ENCODE results near the gene KICS2.
"Not testable (repeated sequence)": the region's sequence is repeated elsewhere in the genome, so short reads cannot be mapped to it uniquely, and the experiment has no call there.

The KICS2 gene

DNA sequence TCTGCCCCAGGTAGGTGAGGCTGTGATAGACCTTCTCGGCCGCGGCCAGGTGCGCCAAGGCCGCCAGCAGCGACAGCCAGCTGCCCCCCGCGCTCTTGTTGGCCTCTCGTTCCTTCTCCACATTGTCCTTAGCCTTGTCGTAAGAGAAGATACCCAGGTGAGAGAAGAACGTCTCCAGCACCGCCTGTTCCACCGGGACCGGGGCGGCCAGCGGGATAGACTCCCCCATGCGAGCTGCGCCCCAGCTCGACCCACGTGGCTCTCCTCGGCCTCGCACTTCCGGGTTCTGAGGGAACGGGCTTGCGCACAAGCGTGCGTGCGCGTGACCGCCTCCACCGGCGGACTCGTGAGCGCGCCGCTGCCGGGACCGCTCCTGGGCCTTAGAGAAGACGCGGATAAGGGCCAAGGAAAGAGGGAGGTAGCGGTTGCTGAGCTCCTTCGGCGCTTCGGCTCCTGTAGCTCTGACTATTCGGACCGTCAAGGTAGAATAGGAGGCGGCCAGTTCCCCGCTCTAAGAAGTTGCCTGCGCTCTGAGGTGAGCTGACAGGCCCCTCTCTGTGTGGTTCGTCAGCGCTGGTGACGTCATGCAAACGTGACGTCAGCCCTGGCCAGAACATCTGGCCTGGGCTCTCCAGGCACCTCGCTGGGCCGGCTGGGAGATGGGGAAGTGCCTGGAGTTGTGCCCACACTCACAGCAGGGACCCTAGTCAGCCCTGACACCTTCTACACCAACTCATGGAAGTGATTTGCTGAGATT is at the start of gene KICS2:
Gene KICS2, minus strand, starts transcription at position 288 of the 757 bp plus-strand sequence. Its CDS starts 59 bp downstream, at position 229.
- peak; percentile 83 to 87 for DNase-seq (ENCODE audit: low read depth in 2 of 2)

DNA sequence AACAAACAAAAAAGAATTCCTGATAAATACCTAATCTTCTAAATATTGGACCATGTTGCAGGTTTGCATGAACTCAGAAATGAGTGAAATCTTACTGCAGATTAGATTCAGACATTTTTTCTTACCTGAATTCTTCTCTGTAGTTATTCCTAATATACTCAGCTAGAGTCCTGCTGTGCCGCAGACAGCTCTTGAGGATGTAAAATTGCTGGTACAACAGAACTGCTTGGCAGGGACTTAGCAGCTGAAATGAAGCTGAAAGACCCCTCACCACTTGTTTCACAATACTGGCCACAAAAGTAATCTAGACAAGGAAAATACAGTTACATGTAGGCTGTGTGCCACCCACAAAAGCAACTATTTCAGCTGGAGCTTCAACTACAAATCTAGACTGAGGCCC is 48.3 kb upstream of the KICS2 start:
- no peak for DNase-seq (ENCODE audit: low read depth in 2 of 2)

DNA sequence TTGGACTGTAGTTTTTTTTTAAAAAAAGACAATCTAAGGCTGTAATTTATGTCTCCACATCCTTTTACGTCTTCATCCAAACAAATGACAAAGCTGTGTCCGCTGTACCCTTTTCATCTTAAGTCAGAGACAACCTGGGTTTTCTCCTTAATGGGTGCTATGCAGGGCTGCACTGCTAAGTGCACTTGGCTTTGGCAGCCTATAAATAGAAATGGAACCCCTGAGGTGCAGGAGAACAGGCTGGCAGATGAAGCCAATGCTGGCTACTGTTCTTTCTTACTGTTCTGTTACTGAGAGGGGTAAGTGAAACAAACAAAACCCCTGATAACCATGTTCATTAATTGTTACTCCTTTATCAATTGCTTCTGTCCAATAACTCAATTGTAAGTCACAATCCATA is 47.1 kb upstream of the KICS2 start:
- no peak for DNase-seq (ENCODE audit: low read depth in 2 of 2)

DNA sequence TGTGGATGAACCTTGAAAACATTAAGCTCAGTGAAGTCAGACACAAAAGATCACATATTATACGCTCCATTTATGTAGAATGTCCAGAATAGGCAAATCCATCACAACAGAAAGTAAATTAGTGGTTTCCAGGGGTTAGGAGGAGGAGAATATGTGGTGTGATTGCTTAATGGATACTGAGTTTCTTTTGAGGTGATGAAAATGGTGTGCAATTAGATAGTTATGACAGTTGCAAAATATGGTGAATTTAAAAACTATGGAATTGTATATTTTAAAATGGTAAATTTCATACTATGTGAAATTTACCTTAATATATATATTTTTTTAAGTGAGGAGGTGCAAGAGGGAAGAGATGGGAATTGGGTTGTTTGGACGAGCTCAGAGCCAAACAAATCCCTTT is 46.3 kb upstream of the KICS2 start:
- no peak for DNase-seq (ENCODE audit: low read depth in 2 of 2)

DNA sequence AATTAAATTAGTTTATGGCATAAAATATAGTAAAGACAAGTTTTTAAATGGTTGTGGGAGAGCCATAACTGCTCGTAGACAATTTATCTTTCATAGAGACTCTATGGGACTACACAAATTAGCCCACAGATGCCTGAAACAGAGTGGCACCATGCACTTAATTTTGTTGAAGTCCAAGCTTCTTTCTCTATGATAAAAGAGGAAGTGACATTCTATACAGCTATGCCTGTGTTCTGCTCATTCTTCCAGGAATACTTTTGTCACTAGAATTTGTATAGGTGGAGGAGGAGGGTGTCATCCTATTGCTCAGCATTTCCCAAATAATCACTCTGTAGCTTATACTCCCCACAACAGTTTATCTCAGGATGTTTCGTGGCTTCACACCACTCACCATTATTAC is 43.7 kb upstream of the KICS2 start:
- DNase-seq (ENCODE audit: low read depth in 2 of 2): no peak

DNA sequence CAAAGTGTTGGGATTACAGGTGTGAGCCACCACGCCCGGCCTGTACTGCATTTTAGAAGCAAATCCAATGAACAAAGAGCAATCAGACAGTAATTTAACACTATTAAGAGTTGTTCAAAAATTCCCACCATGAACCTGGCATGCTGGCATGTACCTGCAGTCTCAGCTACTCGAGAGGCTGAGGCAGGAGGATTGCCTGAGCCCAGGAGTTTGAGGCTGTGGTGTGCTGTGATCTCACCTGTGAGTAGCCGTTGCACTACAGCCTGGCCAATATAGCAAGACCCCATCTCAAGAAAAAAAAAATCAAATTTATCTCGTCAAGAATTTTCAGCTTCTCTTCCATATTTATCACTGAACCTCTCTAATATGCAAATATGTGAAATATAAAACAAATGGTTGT is 39.7 kb upstream of the KICS2 start:
- DNase-seq (ENCODE audit: low read depth in 2 of 2): no peak

DNA sequence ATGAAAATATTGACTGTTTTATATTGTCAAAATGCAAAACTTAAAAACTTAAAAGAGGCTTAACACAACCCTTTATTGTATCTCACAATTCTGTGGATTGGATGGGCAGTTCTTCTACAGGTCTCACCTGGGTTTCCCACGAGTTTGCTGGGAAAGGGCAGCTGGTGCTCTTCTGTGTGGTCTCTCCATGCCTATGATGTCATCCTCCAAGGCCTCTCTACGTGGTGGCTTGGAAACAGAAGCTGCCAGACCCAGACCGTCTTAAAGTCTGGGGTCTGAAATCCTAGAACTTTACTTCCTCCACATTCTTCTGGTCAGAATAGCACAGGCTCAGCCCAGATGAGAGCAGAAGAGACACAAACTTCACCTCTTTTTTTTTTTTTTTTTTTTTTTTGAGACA is 36.5 kb upstream of the KICS2 start:
- no peak for DNase-seq (ENCODE audit: low read depth in 2 of 2)

DNA sequence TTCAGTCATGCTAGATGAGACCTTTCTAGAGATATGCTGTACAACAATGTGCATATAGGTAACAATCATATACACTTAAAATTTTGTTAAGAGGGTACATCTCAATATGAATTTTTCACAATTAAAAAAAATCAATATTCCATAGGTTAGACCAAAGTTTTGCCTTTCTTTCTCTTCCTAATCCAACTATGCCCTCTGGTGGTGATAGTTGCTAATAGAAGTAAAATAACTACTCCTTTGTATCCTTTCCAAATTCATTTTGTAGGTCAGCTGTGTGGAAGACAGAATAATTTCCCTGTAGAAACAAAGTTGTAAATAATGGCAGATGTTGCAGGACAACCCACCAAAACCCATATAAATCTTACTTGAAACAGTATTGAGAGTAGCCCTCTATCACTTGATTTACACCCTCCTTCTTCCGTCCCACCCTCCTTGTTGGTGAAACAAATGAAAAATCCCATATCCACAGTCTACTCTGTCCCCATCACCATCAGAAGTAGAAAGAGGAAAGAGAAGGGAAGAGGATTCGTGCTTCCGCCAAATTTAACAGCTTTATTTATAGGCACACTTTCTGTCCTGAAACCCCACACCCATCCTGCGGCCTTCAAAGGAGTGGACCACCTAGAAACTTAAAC is 34.2 kb upstream of the KICS2 start:
- DNase-seq (ENCODE audit: low read depth in 2 of 2): no peak

DNA sequence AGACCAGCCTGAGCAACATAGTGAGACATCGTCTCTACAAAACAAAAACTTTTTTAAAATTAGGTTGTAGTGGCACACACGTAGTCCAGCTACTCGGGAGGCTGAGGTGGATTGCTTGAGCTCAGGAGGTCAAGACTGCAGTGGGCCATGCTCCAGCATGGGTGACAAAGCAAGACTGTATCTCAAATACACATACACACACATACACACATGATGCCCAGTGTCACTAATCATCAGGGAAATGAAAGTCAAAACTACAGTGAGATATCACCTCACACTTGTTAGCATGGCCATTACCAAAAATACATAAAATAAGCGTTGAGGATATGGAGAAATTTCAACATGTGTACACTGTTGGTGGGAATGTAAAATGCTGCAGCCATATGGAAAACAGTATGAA is 33.2 kb upstream of the KICS2 start:
- DNase-seq (ENCODE audit: low read depth in 2 of 2): no peak

DNA sequence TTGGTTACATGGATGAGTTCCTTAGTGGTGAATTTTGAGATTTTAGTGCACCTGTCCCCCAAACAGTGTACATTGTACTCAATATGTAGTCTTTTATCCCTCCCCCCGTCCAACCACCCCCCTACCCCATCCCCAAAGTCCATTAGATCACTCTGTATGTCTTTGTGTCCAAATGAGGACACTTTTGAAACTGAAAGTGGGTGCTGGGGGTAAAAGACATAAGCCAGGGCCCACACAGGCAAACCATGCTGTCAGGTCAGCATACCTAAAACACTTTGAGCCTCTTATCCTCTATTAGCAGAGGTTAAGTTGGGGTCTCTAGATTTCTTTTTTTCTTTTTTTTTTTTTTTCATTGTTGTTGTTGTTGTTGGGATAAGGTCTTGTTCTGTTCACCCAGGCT is 31.3 kb upstream of the KICS2 start:
- no peak for DNase-seq (ENCODE audit: low read depth in 2 of 2)

DNA sequence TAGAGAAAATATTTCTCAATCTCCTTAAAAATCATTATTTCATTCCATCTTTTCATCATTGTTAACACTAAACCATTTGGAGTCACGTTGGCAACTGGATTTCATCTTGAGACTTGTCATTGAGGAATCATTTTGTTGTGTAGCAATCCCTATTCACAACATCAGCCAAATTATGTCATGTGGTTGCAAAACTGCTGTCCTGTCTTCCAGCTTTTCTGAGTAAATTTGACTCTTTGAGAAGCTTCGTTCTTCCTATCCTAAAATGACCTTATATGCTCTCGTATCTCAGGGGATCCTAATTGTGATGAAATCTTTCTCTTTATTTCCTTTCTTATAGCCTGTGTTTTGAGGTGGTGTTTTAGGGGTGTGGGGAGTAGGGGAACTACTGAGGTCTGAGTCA is 30.6 kb upstream of the KICS2 start:
- DNase-seq (ENCODE audit: low read depth in 2 of 2): no peak

DNA sequence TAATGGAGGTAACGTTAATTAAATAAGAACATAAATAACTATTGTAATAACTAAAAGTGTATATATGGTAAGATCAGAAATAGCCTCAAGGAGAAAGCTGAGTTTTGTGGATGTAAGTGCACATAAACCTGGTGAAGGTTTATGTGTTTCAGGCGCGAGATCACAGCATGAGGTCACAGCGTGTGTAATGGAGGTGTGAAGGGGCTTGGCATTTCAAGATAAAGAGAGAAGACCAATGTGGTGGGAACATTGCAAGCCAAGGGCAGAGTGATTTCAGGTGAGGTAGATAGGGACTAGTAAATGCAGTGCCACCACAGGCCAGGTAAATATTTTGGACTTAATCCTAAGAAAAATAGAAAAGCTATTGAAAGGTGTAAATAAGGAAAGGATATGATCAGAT is 21.7 kb upstream of the KICS2 start:
- no peak for DNase-seq (ENCODE audit: low read depth in 2 of 2)

DNA sequence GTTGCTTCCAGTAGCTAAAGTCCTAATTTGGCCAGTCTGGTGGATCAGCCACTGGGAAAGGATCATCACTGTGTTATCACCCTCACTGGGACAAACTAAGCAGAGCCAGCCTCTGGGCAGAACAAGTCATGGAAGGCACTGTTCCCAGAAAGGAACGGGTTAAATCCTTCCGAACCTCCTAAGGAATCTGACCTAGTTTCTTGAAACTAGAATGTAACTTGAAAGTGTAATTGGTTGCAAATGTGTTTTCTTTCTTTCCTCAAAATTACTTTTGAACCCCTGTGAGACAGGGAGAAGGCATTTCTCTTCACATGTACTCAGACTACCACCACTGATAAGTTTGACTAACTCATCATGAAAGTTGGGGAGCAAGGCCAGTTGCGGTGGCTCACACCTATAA is 18.7 kb upstream of the KICS2 start:
- no peak for DNase-seq (ENCODE audit: low read depth in 2 of 2)

DNA sequence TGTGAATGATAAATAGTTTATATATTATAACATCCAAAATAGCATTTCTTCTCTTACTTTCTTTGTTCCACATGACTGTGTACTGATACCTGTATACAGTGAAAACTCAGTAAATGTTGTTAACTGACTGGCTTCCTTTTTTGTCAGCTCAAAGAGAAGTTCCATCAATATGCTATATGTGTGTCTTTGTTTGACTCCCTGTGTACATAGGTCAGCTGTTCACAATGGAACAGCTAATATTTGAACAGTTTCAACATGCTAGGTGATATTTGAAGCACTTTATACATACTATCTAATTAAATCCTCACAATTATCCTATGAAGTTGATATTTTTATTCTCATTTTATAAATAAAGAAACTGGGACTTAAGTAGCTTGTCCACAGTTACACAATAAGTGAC is 15.3 kb upstream of the KICS2 start:
- DNase-seq (ENCODE audit: low read depth in 2 of 2): no peak

DNA sequence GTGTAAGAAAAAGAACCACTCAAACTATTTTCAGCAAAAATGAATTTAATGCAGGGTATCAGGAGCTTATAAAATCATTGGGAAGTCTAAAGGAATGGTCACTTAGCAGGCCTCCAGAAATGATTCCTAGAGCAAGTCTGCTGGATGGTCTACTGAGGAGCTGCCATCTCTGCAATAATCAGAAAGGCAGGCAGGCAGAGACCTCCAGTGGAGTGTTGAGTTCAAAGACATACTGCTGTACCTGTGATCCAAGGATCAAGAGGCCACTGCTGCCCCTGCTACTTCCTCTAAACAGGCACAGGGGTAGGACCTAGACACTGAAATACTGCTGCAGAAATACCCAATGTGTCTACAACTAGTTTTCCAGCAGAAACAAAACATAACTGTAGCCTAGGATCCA is 14.5 kb upstream of the KICS2 start:
- DNase-seq (ENCODE audit: low read depth in 2 of 2): no peak

DNA sequence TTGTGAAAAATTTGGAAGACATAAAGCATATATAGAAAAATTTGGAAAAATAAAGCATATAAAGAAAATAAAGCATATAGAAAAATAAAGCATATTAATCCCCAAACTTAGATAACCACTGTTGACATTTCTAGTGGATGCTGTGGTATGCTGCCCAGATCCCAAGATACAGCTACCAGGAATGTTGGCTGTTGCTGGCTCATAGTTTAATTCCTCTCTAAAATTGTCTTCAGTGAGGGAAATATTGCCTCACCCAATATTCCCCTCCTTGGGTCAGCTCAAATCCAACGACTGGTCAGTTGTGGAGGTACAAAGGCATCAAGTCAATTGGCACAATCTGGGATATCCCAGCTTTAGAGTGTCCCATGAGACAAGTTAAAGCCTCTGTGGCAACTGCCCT is 10.1 kb upstream of the KICS2 start:
- no peak for DNase-seq (ENCODE audit: low read depth in 2 of 2)

DNA sequence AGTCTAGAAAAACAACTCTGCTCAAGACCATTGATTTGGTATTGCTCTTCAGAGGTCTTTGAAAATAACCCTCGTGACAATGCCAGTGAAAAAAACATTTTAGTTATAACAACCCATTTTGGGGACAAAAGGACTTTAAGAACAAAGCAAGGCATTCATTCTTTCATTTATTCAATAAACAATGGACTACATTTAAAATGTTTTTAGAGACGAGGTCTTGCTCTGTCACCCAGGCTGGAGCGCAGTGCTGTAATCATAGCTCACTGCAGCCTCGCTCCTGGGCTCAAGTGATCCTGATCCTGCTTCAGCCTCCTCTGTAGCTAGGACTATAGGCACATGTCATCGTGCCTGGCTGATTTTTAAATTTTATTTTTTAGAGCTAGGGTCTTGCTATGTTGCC is 7.7 kb upstream of the KICS2 start:
- DNase-seq (ENCODE audit: low read depth in 2 of 2): no peak

DNA sequence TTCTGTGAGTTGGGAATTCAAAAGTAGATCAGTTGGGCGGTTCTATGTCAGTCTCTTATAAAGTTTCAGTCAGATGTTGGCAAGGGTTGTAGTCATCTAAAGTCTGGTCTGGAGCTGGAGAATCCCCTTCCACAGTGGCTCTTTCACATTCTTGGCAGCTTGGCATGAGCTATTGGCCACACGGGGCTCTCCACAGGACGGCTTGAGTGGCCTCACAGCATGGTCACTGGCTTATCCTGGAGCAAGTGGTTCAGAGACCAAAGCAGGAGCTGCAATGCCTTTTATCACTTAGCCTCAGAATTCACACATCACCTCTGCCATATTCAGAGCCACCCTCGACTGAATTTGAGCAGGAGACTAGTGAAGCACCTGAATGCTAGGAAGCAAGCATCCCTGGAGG is 7.1 kb upstream of the KICS2 start:
- no peak for DNase-seq (ENCODE audit: low read depth in 2 of 2)

DNA sequence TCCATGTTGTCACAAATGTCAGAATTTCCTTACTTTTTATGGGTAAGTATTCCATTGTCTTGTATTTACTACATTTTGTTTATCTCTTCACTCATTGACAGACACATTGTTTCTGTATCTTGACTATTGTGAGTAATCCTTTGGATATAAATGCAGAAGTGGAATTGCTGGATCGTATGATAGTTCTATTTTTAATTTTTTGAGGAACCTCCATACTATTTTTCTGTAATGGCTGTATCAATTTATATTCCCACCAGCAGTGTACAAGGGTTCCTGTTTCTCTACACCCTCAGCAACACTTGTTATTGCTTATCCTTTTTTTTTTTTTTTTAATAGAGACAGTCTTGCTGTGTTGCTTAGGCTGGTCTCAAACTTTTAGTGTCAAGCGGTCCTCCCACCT is 3.5 kb upstream of the KICS2 start:
- DNase-seq (ENCODE audit: low read depth in 2 of 2): no peak

DNA sequence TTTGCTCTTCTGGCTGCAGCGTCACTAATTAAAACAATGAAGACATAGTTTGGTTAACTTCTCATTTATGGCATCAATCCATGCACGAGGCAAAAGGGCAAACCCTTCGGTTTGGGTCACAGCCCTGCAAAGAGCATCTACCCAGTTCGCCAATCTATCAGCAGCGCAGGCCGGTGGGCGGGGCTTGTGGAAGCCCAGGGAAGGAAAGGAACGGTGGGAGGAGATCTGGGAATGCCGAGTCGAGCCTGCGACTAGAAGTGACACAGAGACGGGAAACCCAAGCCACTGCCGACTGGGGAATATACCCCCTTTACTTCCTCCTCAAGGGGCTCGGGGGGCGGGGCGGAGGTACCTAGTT is 466 bp downstream of the KICS2 start:
- peak in 1 of 2 donors; percentile 33 for DNase-seq (ENCODE audit: low read depth in 2 of 2)

DNA sequence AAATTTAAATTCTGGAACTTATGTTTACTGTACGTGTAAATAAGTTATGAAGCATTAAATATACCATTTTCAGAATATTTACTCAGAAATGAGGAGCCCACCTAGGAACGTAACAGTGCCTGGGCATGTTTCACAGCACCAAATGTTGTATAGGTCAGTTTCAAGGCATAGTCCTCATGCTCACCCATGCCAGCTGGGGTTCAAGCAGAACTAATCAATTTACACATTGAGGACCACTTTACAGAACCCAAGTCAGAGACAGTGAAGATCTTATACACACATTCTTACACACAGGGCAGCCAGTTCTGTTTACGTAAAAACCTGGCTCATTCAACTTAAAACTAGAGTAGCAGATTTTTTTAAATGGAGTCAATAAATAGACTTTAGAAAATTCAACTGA is 2.0 kb downstream of the KICS2 start:
- DNase-seq (ENCODE audit: low read depth in 2 of 2): no peak

DNA sequence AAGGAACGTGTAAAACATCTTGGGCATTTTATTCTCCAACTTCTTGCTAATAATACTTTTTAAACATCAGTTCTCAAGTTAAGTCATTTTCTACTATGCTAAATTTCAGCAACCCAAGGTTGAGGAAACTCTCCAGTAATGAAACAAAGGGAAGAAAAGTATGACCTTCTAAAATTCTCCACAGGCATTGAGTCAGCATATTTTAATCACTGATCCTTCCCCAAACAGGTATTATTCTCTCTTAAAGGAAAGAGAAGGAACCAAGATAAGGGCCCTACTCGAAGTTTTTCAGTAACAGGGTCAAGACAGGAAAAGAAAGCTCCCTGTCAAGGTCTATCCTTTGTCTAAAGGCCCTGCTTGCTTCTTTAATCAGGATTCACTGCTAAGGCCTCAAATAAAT is 3.0 kb downstream of the KICS2 start:
- DNase-seq (ENCODE audit: low read depth in 2 of 2): no peak

DNA sequence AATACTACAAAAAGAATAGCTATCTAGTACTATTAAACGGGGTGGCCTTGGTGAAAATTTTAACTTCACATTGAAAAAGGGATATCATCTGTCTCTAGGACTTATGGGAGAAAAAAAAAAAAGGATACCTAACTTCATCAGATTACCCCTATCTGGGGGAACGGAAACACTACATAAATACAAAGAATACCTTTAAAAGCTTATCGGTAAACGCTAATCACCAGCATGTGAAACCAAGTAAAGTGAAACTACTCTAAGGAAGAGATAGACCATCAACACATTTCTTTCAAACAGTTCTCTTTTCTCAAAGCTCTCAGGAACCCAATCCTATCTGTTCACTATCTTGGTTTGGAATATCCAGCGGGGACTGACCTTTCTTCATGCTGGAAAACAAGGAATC is 3.5 kb downstream of the KICS2 start:
- DNase-seq (ENCODE audit: low read depth in 2 of 2): no peak

DNA sequence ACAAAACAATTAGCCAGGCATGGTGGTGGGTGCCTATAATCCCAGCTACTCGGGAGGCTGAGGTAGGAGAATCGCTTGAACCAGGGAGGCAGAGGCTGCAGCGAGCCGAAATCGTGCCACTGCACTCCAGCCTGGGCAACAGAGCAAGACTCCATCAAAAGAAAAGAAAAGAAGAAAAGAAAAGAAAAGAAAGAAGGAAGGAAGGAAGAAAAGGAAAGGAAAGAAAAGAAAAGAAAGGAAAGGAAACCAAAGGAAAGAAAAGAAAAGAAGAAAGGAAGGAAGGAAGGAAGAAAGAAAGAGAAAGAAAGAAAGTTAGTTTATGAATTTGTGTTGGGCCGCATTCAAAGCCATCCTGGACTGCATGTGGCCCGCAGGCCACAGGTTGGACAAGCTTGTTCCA is 4.5 kb downstream of the KICS2 start:
- not testable (repeated sequence) for DNase-seq (ENCODE audit: low read depth in 2 of 2)
